Endometrium (tissue), 2 donors: Measurements from ENCODE around the gene ZCCHC24.
"Not testable (repeated sequence)": the region's sequence is repeated elsewhere in the genome, so short reads cannot be mapped to it uniquely, and the experiment has no call there.

Experiments used
- FAIRE-seq: peaks from 2 replicates; lab custom pipeline; 2012; peaks lifted over from hg19 to GRCh38; lab: Jason Lieb, UNC
- donor health status: control.
- donor health status: control.

The ZCCHC24 gene

DNA sequence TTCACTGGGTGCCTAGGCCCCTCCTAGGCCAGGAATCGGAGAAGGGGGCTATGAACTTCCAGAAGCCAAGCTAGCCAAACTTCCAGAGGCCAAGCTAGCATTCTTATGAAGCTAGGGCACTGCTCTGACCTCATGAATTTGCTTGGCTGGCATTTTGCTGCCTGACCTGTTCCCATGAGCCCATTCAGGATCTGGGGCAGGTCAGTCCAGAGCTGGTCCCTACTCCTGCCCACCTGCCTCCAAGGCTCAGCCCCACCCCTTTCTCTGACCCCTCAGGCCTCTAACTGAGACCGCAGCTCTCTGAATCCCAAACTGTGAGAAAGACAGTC lies 99.4 kb downstream of the ZCCHC24 start:
- FAIRE-seq = no peak

DNA sequence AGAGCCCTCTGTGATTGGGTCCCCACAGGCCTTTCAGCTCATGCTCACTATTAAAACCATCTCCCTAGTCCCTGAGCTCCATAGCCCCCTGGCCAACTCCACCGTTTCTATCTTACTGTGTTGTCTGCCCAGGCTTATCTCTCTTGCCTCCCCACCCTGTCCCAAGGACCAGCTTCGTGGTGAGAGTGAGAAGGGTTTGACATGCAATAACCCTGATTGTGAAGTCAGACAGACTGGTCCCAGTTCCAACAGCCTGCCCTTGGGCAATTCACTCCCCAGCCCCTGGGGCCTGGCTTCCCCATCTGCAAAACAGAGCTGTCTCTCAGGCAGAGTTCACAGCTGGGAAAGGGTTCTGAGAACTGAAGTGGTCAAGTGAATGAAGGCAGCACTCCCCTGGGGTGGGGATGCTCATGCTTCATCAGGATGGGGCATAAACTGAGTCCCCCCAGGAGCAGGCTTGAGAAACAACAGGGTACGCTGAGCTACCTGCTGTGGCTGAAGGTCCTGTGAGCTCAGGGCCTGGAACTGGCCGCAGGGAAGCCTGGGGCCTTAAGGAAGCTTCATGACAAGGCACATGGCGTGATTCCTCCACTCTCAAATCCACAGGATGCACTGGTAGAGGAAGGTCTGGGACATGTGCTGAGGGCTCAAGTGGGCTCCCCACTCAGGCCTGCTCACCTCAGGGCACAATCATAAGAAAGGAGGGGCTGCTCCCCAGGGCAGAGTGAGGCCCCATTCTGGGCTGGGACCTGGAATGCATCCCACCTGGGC lies 100.0 kb downstream of the ZCCHC24 start:
- FAIRE-seq = no peak

DNA sequence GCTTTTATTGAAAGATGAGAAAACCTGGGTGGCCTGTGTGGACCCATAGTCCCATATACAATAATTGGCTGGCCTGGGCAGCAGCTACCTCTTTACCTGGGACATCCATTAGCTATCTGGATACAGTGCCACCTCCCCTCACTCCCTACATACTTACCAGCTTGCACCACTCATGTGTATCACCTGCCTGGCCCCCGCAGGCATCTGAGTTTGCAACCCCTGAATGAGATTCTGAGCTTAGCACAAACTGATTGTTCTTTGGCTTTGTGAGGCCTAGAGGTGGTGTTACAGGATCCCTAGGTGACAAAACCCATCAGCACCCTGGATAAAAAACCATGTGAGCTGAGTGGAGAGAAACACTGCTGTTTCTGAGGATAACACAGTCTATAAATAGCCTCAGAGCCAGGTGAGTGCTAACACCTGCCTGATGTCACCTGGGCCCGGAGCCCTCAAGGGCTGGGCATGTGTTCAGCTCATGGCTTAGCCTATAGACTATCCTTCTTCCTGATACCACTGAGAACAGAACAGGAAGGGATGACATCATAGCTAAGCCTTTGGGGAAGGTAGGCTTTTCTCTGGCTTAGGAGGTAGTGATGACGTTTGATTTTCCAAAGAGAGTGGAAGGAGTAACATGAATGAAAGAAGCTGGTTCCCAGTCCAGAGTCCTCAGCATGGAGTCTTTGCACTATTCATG lies 100.8 kb downstream of the ZCCHC24 start:
- no peak for FAIRE-seq

DNA sequence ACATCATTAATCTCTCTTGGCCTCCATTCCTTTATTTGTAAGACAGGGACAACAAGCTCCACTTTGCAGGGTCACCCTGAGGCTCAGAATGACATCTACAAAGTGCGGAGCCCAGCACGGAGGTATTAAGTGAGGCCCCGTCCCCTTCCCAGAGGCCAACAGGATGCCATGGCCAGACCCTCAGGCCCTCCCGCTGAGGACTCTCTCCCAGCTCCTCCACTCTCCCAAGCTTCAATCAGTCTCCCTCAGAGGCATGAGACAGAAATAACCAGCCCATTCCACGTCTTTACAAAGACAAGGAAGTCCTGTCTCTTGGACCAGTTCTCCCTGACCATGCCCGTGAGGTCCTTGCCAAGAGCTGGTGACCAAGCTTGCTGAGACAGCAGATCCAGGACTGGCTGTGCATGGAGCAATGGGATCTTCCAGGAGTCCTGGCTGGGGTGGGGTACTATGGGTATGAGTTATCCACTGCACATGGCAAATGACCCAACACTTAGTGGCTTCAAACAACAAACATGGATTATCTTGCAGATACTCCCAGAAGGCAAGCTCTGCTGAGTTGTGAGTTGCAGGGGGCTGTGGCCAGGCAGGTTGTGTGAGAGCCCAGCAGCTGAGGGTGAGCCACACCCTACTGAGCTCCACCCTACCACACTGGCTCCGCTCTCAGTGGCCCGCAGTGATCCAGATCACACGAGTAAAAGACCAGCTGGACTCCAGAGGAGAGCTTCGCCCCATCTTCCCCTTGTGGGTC lies 102.4 kb downstream of the ZCCHC24 start:
- FAIRE-seq = no peak

DNA sequence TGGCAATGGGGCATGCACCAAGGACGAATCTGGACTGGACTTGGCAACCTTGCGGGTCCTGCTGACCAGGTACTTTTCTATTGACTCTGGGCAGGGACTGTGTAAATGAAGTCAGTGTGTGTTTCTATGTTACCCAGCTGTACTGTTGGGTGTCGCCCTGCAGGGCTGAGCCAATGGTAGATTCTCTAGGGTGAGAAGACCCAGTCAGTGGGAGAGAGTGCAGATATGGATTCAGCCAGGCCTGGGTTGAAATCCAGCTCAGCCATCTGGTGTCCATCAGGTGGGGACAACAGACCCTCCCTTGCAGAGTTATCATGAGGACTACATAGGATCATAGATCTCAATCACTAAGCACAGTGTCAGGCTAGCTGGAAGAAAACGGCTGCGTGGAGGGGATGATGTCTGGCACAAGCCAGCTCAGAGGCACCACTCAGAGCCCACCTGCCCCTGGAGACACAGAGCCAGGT lies 103.1 kb downstream of the ZCCHC24 start:
- no peak for FAIRE-seq

DNA sequence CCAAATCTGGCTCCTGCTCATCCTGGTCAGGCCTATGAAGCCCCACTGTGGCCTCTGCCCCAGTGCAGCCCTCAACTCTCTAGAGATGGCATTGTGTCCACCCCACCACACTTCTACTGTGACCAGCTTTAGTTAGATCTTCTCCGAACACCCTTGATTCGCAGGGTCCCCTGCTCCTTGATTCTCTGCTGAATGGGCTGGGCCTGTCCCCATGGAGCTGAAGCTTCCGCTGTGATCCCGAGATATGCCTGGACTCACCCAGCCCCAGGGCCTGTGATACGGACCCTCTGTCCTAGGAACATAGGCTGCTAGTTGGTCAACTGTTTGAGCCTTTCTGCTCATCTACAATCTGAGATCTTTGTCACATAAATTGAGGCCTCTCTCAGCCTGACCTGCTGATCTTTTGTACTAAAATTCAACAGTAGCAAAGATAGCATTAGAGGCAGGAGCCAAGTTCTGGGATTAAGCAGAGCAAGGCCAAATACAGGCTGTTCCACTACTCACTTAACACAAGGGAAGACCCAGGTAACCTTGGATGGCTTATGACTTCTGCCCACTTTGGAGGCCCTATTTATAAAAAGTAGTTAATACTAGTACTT lies 104.7 kb downstream of the ZCCHC24 start:
- FAIRE-seq = no peak

DNA sequence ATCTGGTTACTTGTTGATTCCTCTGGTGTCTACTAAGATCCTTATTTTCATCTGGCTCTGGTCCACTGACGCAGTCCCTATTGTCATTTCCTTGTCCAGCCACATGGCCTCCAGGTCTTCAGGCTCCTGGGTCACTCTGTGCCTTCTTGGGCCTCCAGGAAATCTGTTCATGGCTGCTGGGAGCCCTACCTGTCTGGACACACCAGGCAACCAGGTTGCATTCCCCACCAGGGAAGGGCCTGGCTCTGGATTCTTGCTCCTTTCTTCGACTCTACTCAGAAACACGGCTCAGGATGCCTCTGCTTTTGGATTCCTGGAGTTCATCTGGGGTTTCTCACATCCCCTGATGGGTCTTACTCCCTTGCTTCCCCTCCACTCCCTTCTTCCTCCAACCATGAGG lies 106.2 kb downstream of the ZCCHC24 start:
- FAIRE-seq = no peak

DNA sequence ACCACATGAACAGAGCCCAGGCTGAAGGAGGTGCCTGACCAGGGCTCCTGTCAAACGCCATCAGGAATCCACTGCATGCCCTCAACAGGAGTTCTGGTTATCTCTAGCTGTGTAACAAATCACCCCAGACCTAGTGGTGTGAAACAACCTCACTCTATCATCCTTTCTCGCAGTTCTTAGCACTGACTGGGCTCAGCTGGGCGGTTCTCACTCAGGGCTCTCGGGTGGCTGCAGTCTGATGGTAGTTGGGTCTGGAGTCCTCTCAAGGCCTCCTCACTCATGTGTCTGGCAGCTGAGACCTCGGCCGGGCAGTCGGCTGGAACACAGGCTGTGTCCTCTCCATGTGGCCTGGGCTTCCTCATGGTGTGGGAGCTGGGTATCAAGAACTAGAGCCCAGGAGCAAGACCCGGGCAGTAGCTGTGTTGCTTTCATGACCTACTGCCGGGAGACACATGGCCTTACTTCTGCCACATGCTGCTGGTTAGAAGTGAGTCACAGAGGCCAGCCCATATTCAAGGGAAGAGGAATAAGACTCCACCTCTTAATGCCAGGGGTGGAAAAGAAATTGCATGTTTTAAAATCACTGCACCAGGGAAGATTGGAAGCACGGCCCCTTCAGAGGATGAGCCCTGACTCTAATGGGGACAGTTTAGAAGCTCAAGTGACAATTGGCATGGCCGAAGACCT lies 107.5 kb downstream of the ZCCHC24 start:
- not testable (repeated sequence) for FAIRE-seq

DNA sequence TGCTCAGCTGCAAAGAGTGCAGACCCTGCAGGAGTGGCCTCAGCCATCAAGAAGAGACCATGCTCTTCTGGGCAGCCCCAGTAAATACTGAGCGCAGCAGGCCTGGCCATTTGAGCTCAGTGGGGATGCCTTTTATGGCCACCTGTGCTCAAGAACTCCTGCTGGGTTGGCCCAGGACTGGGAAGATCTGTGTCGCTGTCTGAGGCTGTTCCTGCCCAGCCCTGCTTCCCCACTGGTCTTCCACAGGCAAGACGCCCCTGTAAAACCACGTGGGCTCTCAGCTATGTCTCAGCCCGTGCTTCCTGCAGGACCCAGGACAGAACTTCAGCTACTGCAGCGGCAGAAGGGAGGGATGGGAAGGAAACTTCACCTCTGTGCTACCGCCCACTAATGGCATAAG lies 108.7 kb downstream of the ZCCHC24 start:
- FAIRE-seq = no peak

DNA sequence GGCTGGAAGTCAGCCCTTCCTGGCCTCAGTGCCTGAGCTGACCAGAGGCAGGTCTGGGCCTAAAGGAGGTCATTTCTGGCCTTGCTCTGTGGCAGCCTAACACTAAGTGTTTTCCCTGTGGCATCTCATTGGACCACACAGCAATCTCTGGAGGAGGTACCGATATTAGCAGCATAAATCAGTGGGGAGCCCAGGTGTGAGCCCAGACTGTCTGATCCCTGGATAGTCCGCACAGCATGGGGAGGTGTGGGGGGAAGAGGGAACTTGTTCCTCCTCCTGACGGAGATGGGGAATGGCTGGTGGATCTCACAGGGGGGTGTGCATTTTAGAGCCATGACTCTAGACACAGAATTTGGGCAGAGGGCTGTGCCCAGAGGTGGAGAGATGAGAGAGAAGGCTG lies 109.1 kb downstream of the ZCCHC24 start:
- no peak for FAIRE-seq

DNA sequence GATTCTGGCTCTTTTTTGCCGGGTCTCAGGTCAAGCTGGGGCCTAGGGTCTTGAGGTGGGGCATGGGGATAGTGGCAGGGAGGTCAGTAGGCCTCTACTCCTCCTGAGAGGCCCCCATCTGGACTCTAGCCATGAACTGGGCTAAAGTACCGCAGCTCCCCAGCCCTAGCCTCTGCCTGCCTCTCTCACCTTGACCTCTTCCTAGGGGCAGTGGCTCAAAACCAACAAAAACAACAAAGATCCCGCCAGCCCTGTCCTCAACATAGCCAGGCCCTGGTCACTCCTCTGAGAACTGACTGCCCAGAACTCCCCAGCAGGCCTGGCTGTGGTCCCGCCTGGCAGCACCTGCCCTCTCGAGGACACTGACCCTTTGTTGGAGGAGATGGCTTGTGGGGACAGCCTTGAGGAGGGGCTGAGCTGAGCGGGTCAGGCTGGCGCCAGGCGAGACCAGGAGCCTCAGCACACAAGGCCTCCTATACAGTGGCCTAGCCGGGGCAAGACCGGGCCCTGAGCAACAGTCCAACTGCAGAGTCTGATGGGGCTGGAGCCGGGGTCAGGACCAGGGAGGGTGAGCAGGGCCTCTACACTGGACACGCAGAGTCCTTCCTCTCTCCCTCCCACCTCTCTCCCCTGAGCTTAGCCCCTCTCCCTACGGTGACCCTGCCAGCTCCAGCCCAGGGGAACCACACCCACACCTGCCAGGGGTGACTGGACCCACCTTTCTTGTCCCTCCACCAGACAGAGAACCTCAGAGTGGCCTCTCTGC lies 109.8 kb downstream of the ZCCHC24 start:
- no peak for FAIRE-seq

DNA sequence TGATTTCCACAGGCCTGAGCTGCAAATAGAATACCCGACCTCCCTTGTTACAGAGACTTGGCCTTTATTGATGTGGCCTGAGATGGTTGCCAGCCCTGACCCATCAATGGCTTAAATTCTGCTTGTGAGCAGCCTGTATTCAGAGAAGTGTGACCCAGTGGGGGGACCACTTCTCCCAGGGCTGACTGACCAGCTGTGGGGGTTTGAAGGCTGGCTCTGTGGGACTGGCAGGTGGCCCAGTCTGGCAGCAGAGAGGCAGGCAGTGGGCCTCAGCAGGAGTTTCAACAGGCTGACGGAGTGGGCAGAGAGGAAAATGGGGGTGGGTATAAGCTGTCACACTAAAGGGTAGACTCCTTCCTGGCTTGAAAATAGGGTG lies 110.3 kb downstream of the ZCCHC24 start:
- FAIRE-seq = no peak

DNA sequence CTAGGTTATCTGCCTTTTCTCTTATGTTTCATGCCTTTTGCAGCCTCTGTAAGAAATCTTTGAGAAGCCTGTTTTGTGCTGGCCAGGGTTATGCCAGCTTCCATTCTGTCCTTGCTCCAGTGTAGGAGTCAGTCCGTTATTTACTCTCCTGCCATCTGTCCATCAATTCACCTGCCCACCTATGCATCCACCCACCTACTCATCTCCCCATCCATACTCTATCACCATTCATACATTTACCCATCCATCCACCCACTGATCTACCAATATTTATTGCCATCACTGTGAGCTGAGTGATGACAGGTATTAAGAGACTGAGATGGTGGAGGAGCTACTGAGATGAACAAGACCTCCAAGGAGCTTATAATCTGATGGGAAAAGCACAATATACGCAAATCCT lies 110.9 kb downstream of the ZCCHC24 start:
- FAIRE-seq = no peak

DNA sequence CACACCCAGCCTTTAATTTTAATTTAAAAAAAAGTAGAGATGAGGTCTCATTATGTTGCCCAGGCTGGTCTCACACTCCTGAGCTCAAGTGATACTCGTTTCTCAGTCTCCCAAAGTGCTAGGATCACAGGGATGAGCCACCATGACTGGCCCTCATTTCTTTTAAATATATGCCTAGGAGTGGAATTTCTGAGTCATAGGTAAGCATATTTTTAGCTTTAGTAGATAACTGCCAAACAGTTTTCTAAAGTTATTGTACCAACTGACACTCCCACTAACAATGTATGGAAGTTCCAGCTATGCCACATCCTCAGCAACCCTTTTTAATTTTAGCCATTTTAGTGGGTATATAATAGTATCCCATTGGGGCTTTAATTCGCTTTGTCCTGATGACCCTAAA lies 111.9 kb downstream of the ZCCHC24 start:
- no peak for FAIRE-seq

DNA sequence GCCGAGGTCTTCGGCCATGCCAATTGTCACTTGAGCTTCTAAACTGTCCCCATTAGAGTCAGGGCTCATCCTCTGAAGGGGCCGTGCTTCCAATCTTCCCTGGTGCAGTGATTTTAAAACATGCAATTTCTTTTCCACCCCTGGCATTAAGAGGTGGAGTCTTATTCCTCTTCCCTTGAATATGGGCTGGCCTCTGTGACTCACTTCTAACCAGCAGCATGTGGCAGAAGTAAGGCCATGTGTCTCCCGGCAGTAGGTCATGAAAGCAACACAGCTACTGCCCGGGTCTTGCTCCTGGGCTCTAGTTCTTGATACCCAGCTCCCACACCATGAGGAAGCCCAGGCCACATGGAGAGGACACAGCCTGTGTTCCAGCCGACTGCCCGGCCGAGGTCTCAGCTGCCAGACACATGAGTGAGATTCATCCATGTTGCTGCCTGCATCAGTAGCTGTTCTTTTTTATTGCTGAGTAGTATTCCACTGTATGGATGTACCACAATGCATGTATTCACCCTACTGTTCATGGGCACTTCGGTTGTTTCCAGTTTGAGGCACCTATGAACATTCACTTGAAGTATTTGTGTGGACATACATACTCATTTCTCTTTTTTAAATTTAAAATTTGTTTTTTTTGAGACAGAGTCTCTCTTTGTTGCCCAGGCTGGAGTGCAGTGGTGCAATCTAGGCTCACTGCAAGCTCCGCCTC lies 112.7 kb downstream of the ZCCHC24 start:
- FAIRE-seq = not testable (repeated sequence)
